BLaER1 treated with 17β-estradiol and CSF1 and Interleukin-3, amounts not matched to agents 10 nM and 100 nM (cell line): ENCODE results near the gene SPAG16.

Experiments used
- H3K27ac ChIP-seq, 11 experiments: shearing (Covaris generic); formaldehyde crosslinking; 2 replicates each; pipeline ENCODE4 v1.8.1; 2022
- H3K27me3 ChIP-seq, 11 experiments: shearing (Covaris generic); formaldehyde crosslinking; 2 replicates each; pipeline ENCODE4 v1.8.1; 2022
- H3K36me3 ChIP-seq, 11 experiments: shearing (Covaris generic); formaldehyde crosslinking; 2 replicates each; pipeline ENCODE4 v1.8.1; 2022
- H3K4me1 ChIP-seq, 10 experiments: shearing (Covaris generic); formaldehyde crosslinking; 2 replicates each; pipeline ENCODE4 v1.8.1; 2022
- H3K4me2 ChIP-seq, 11 experiments: shearing (Covaris generic); formaldehyde crosslinking; 2 replicates each; pipeline ENCODE4 v1.8.1; 2022
- H3K4me3 ChIP-seq, 10 experiments: shearing (Covaris generic); formaldehyde crosslinking; 2 replicates each; pipeline ENCODE4 v1.8.1; 2022
- H3K9ac ChIP-seq, 11 experiments: shearing (Covaris generic); formaldehyde crosslinking; 2 replicates each; pipeline ENCODE4 v1.8.1; 2022
- H3K9me3 ChIP-seq, 11 experiments: shearing (Covaris generic); formaldehyde crosslinking; replicated peaks in 1 of 11; 2 replicates each; pipeline ENCODE4 v1.8.1; 2022
- H4K20me1 ChIP-seq, 11 experiments: shearing (Covaris generic); formaldehyde crosslinking; 2 replicates each; pipeline ENCODE4 v1.8.1; 2022
- Cebpa-rat ChIP-seq, 11 experiments: shearing (Covaris generic); IDR thresholded peaks; 2 replicates each; pipeline ENCODE4 v1.8.1; 2022

SPAG16 gene

DNA sequence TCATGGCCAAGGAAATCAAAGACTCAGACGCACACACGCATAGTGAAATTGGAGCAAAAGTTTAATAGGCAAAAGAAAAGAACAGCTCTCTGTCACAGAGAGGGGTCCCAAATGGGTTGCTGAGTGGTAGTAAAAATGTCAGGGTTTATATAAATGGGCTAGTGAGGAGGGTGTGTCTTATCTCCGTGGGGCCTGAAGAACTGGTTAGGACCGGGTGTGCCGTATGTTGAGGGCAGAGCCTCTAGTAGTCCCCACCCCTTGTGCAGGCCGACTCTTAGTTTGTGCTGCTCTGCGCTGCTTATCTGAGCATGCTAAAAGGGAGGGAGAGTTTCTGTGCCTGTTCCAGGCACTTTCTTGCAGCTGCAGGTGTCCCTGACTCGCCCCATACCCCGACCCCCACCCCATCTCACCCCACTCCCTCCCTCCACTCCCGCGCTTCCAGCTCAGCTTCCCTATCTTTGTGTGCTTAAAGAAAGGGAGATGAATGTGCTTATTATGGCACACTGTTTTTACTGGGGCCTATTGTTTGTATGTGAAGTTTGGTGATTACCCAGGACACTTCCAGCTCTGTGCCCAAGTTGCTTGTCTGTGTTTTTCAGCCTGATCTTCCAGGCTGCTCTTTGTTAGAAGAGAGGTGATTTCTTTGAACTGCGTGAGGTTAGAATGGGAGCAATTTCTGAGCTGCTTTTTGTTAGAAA lies 167.4 kb downstream of the SPAG16 start:
- Histone ChIP-seq H3K9me3 (peaks cover 0 to 16% (median 8%) of the 10 kb centered on the region in 11 experiments; a peak in 12 of 22 replicates), H3K36me3 (no peaks in the 10 kb centered on the region), H3K27me3 (no peaks in the 10 kb centered on the region), H3K4me3 (no peak overlapping the region), H3K4me2 (no peak overlapping the region), H3K27ac (no peak overlapping the region), H4K20me1 (no peaks in the 10 kb centered on the region), H3K4me1 (no peaks in the 10 kb centered on the region), H3K9ac (no peak overlapping the region)
- no peak for TF ChIP-seq Cebpa-rat (IDR thresholded peaks at IDR 0.05)

DNA sequence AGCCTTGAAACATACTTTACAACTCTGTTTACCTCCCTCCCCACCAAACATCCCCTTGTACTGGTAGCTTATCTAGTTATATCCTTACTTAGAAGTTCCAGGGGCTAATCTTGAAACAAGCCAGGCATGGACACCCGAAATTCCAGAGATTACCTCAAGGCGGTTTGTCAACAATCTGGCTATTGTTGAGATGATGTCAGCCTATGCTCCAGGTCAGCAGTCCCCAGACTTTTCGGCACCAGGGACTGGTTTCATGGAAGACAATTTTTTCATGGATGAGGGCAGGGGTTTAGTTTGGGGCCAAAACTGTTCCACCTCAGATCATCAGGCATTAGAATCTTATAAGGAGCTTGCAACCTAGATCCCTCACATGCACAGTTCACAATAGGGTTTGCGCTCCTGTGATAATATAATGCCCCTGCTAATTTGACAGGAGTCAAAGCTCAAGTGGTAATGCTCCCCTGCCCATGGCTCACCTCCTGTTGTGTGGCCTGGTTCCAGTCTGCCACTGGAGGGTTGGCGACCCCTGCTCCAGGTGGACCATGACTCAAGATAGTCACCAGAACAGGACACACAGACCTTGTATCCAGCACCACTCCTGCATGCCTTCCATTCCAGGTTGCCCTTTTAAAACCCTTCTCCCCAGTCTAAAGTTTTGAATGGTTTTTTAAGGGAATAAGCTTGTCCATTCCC lies 171.2 kb downstream of the SPAG16 start:
- Histone ChIP-seq H3K4me3 (no peak overlapping the region), H3K4me2 (no peak overlapping the region), H3K4me1 (no peaks in the 10 kb centered on the region), H3K9ac (no peak overlapping the region), H3K36me3 (no peaks in the 10 kb centered on the region), H3K27me3 (no peaks in the 10 kb centered on the region), H3K9me3 (no peaks in the 10 kb centered on the region), H3K27ac (no peak overlapping the region), H4K20me1 (no peaks in the 10 kb centered on the region)
- TF ChIP-seq Cebpa-rat (IDR thresholded peaks at IDR 0.05): no peak

DNA sequence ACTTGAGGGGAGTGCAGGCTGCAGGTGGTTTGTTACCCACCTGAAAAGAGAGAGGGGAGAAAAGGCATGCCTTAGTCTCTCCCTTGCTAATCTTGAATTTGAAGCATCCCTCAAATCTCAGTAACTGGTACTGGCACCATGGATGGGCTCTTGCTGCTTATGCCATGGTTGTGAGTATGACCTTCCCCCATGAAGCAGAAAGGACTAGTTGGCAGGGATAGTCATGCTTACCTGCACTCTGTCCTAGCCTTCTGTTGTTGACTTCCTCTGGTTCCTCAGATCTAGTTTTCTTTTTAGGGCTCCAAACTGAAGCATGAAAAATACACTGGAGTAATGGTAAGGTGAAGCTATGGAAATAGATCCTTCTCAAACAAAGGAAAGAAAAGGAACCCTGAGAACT lies 191.2 kb downstream of the SPAG16 start:
- H3K27ac ChIP-seq: no peak overlapping the region
- no peak overlapping the region for H3K4me2 ChIP-seq
- H3K27me3 ChIP-seq: no peaks in the 10 kb centered on the region
- H3K9me3 ChIP-seq: peaks cover 34 to 67% (median 48%) of the 10 kb centered on the region in 11 experiments
- no peak overlapping the region for H3K9ac ChIP-seq
- TF ChIP-seq Cebpa-rat (IDR thresholded peaks at IDR 0.05): no peak
- no peak overlapping the region for H3K4me3 ChIP-seq
- H3K36me3 ChIP-seq: no peaks in the 10 kb centered on the region
- H4K20me1 ChIP-seq: no peaks in the 10 kb centered on the region
- H3K4me1 ChIP-seq: no peaks in the 10 kb centered on the region

DNA sequence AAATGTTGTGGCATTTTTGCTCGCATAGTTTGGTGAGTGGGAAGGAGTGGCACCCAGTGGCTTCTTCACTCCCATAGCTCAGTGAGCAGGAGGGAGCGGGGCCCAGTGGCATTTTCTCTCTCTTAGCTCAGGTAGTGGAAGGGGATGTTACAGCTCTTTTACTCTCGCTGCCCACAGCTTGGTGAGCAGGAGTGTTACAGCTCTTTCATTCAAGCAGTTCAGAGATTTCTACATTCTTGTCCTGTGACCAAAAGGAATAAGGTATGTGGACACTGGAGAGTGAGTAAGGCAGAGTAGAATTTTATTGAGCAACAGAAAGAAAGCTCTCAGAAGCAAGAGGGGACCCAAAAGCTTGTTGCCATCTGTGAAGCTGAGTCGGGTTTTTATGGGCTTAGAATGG lies 192.4 kb downstream of the SPAG16 start:
- Histone ChIP-seq H3K27me3 (no peaks in the 10 kb centered on the region), H3K4me1 (no peaks in the 10 kb centered on the region), H3K4me2 (no peak overlapping the region), H3K36me3 (no peaks in the 10 kb centered on the region), H3K4me3 (no peak overlapping the region), H3K27ac (no peak overlapping the region), H4K20me1 (no peaks in the 10 kb centered on the region), H3K9me3 (peaks cover 34 to 63% (median 48%) of the 10 kb centered on the region in 11 experiments), H3K9ac (no peak overlapping the region)
- TF ChIP-seq Cebpa-rat (IDR thresholded peaks at IDR 0.05): no peak

DNA sequence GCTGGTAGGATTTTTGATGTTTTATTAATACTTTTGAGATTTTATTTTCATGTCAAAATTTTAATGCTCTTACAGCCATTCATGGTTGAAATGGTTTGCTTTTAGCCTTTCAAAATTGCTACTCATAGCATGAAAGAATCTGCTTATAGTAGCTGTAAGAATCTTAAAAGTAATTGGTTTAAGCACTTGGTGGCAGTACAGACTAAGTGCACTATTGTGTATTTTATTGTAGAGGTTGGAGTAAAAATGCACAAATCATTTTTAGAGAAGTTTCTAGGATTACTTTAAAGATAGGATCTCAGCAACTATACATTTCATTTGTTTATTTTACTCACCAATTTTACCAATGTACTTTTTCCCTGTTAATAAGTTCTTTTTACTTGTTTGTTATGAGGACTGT lies 205.8 kb downstream of the SPAG16 start:
- TF ChIP-seq Cebpa-rat (IDR thresholded peaks at IDR 0.05): no peak
- H3K27ac ChIP-seq: no peak overlapping the region
- H3K36me3 ChIP-seq: no peaks in the 10 kb centered on the region
- H3K9ac ChIP-seq: no peak overlapping the region
- no peak overlapping the region for H3K4me2 ChIP-seq
- H3K4me1 ChIP-seq: no peaks in the 10 kb centered on the region
- no peaks in the 10 kb centered on the region for H4K20me1 ChIP-seq
- no peak overlapping the region for H3K4me3 ChIP-seq
- no peaks in the 10 kb centered on the region for H3K9me3 ChIP-seq
- no peaks in the 10 kb centered on the region for H3K27me3 ChIP-seq

DNA sequence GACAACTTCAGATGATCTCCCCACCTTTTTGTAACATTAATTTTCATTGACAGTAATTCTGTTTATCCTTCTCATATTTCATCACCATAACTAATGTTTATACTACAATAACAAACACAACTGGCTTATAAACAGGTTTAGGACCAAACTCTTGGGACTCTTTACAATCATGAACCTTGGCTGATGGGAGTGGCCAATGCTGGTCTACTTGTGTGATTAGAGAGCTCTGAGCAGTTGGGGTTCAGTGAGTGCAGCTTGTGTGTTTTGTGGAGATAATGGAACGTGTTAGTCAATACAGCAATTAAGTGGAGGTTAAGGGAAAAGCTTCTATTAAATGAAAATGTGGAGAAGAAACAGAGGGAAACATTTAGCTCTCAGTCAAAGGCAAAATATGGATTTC lies 207.1 kb downstream of the SPAG16 start:
- TF ChIP-seq Cebpa-rat (IDR thresholded peaks at IDR 0.05): no peak
- Histone ChIP-seq H4K20me1 (no peaks in the 10 kb centered on the region), H3K4me2 (no peak overlapping the region), H3K9me3 (no peaks in the 10 kb centered on the region), H3K27me3 (no peaks in the 10 kb centered on the region), H3K4me3 (no peak overlapping the region), H3K36me3 (no peaks in the 10 kb centered on the region), H3K4me1 (no peaks in the 10 kb centered on the region), H3K9ac (no peak overlapping the region), H3K27ac (no peak overlapping the region)

DNA sequence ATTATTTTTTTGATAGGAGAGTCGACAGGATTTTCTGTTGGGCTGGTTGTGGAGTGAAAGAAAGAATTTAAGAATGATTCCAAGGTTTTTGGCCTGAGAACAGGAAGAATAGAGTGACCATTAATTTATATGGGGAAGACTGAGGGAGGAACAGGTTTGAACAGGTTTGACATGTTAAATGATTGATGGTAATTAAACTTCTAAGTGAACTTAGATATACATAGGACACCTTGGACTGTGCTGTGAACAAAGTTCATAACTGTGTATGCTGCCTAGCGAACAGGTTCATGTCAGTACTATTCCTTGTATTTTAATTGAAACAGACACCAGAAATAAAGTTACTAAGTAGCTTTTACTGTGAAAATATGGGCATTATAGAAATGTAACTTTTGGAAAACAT lies 212.0 kb downstream of the SPAG16 start:
- H3K4me3 ChIP-seq: no peak overlapping the region
- no peaks in the 10 kb centered on the region for H3K36me3 ChIP-seq
- no peak overlapping the region for H3K4me2 ChIP-seq
- TF ChIP-seq Cebpa-rat (IDR thresholded peaks at IDR 0.05): no peak
- H4K20me1 ChIP-seq: no peaks in the 10 kb centered on the region
- no peaks in the 10 kb centered on the region for H3K4me1 ChIP-seq
- H3K27me3 ChIP-seq: no peaks in the 10 kb centered on the region
- H3K27ac ChIP-seq: no peak overlapping the region
- no peak overlapping the region for H3K9ac ChIP-seq
- no peaks in the 10 kb centered on the region for H3K9me3 ChIP-seq

DNA sequence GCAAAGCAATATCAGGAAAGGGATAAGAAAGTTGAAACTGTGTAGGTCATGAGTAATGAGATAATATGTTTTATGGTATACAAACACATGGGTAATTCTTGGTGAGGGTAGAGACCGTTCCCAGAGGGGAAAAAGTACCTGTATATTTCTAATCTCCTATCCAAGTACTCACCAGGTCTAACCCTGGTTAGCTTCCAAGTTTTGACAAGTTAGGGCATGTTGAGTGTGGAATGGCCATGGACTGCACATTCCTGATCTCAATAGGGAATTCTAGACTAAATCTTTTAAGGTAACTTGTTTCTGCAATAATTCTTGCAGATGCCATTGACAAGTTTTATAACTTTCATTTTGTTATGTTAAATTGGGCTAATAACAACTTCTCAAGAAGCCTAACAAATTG lies 216.6 kb downstream of the SPAG16 start:
- Histone ChIP-seq H3K4me1 (no peaks in the 10 kb centered on the region), H3K27ac (no peak overlapping the region), H3K9ac (no peak overlapping the region), H3K27me3 (no peaks in the 10 kb centered on the region), H3K4me2 (no peak overlapping the region), H3K4me3 (no peak overlapping the region), H4K20me1 (no peaks in the 10 kb centered on the region), H3K9me3 (no peaks in the 10 kb centered on the region), H3K36me3 (no peaks in the 10 kb centered on the region)
- no peak for TF ChIP-seq Cebpa-rat (IDR thresholded peaks at IDR 0.05)

DNA sequence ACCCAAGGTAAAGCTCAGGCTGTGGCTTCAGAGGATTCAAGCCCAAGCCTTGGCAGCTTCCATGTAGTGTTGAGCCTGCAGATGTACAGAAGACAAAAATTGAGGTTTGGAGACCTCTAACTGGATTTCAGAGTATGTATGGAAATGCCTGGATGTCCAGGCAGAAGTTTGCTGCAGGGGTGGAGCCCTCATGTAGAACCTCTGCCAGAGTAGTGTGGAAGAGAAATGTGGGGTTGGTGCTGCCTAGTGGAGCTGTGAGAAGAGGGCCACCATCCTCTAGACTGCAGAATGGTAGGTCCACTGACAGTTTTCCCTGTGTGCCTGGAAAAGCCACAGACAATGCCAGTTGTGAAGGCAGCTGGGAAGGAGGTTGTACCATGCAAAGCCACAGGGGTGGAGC lies 239.9 kb downstream of the SPAG16 start:
- no peak overlapping the region for H3K4me2 ChIP-seq
- H3K9me3 ChIP-seq: peaks cover 18 to 26% (median 26%) of the 10 kb centered on the region in 11 experiments

DNA sequence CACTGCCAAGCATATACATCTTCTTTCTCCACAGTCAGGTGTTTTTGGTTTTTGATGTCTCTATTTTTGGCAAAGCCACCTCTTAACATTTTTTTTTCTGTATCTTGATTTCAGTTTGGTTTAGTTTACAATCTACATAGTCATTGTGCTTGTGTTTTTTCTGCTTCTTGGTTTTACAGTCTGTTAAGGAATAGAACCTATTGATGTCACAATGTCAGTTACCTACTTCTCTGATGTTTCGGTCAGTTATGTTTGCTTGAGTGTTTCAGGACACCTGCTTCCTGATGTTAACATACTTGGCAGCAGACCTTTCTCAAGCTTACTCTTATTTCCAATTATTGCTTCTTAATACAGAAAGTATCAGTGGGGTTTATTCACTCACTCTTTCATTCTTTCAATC lies 253.3 kb downstream of the SPAG16 start:
- Histone ChIP-seq H3K4me3 (no peak overlapping the region), H3K36me3 (no peaks in the 10 kb centered on the region), H3K4me2 (no peak overlapping the region), H3K9ac (no peak overlapping the region), H3K9me3 (no peaks in the 10 kb centered on the region), H3K27me3 (no peaks in the 10 kb centered on the region), H3K4me1 (no peaks in the 10 kb centered on the region), H3K27ac (no peak overlapping the region), H4K20me1 (no peaks in the 10 kb centered on the region)
- TF ChIP-seq Cebpa-rat (IDR thresholded peaks at IDR 0.05): no peak

More for the DNA sequence above, 239.9 kb downstream of the SPAG16 start:
- Histone ChIP-seq H3K4me1 (no peaks in the 10 kb centered on the region), H3K27me3 (no peaks in the 10 kb centered on the region), H3K4me3 (no peak overlapping the region), H3K36me3 (no peaks in the 10 kb centered on the region), H3K9ac (no peak overlapping the region), H3K27ac (no peak overlapping the region), H4K20me1 (no peaks in the 10 kb centered on the region)
- TF ChIP-seq Cebpa-rat (IDR thresholded peaks at IDR 0.05): no peak
